Raji (cell line): ENCODE data around the gene RPUSD1.

ENCODE experiments used
- POLR2A ChIP-seq: IDR thresholded peaks from 2 replicates; pipeline ENCODE4 v1.6.1; 2011; ENCODE audit warnings: low read depth, low read length, control low read depth; ENCODE audit not compliant: insufficient read depth

Gene RPUSD1

DNA sequence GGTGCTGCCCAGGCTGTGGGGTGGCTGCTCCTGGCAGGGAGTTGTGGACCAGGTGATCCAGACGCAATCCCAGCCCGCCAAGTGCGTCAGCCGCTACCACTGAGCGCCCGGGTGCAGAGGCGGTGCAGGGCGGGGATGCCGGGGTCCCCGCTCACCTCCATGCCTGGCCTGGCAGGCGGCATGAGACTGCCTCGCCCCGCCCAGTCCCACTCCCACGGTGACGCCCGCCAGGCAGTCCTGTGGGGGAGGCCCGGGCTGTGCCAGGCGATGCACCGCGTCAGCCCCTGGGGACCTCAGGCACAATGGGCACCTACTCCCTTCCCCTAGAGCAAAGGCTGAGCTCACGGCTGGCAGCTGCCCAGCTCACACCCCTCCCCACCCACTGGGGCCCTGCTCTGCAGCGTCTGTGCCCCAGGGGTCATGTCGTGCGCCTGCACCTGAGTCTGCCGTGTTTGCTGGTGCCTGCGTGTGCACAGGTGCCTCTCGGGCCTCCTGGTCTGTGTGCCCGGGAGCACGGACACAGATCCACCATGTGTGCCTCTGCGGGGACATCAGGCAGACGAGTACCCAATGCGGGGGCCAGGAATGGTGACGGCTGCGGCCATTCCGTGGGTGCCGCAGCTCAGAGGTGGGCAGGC, 5.3 kb downstream of the RPUSD1 start:
- 0 out of 2 replicates have a peak, but pooled peaks have one; percentile 5 for TF ChIP-seq POLR2A

DNA sequence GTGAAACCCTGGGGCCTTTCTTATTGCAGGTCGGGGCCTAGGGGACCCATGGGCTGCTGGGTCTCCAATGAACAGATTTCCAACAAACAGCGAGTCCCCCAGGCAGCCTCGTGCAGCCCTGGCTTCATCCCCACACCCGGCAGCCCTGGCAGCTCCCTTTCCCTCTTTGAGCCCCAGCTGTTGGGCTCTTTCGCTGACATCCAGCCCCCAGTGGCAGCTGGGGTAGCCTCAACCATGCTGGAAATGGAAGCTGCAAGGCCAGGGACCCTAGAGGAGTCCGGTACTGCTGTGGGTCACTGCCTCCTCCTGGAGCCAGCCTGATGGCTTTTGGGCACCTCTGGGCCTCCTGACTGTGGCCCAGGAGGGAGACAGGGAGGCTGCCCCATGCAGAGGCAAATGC, 5.9 kb downstream of the RPUSD1 start:
- TF ChIP-seq POLR2A, result no peak

DNA sequence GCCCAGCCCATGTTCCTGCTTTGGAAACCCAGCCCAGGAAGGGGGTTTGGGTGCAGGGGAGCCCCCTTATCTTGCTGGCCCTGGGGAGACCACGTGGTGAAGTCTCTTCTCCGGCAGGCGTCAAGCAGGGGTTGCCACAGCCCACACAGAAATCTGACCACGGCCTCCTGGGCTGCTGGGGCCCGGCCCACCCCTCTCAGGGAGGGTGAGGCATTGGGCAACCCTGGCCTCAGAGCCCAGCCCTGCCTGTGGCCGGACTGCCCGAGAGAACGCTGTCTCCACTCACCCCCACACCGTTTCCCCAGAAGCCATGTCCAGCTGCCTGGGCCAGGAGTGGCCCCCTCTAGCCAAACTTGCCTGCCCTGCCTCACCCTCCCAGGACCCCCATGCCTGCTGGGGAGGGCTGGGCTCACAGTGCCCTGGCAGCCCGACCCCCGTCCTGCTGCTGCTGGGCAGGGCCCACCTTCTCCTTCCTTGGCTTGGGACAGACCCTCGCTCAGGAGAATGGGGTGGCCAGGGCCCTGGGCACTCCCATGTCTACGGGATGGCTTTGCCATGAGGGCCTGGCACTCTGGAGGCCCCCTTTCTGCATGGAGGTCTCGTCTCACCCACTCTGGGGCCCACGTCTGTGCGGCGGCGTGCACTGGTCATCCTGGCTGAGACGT, 6.7 kb downstream of the RPUSD1 start:
- TF ChIP-seq POLR2A, result no peak

DNA sequence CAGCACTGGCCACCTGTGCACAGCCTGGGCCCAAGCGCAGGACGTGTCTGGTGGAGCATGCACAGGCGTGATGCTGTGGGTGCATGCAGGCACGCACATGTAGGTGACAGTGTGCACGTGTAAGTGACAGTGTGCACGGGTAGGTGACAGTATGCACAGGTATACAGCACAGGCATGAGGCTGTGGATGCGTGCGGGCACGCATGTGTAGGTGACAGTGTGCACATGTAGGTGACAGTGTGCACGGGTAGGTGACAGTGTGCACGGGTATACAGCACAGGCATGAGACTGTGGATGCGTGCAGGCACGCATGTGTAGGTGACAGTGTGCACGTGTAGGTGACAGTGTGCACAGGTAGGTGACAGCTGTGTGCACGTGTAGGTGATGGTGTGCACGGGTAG, 7.9 kb downstream of the RPUSD1 start:
- no peak for TF ChIP-seq POLR2A

DNA sequence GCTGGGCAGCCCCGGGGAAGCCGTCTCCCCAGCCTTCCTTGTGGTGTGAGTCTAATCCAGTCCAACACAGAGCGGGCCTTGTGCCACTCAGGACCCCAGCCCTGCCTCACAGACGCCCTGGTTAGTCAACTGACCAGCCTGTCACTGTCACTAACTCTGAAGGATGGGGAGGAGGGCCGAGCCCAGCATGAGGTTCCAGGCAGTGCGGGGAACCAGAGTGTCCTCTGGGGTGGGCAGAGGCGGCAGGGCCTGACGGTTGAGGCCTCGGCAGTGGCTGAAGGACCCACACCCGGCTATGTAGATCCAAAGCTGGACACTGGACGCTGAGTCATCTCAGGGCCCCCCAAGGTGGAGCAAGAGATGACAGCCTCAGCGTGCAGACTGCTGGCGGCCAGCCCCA, 8.6 kb downstream of the RPUSD1 start:
- TF ChIP-seq POLR2A, result no peak

DNA sequence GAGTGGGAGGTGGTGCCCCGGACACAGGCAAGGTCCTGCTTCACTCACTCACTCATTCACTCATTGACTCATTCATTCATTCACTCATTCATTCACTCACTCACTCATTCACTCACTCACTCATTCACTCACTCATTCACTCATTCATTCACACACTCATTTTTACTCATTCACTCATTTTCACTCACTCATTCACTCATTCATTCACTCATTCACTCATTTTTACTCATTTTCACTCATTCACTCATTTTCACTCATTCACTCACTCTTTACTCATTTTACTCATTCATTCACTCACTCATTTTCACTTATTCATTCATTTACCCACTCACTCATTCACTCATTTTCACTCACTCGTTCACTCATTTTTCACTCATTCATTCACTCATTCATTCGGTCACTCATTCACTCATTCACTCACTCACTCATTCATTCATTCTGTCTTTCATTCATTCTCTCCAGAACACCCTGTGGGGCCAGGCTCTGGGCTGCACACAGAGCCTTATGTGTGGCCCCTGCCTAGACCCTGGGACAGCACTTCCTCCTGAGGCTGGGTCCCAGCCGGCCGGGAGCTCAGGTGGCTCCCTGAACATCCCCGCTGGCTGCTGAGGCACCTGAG, 9.2 kb downstream of the RPUSD1 start:
- no peak for TF ChIP-seq POLR2A

DNA sequence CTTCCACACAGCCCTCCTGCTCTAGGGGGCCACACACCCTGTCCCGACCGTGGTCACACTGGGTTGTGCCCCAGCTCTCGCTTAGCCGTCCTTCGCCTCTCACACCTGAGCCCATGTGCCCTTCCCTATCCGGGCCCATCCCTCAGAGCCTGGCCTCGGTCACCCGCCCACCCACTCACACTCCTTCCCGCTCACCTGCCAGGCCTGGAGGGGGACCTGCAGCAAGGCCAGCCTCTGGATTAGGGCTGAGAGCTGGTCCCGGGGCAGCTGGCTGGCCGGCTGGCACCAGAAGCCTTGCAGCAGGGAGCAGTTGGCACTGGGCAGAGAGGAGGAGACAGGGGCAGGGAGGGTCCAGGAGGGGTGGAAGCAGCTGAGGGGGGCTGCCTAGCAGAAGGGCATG, 9.7 kb downstream of the RPUSD1 start:
- no peak for TF ChIP-seq POLR2A

DNA sequence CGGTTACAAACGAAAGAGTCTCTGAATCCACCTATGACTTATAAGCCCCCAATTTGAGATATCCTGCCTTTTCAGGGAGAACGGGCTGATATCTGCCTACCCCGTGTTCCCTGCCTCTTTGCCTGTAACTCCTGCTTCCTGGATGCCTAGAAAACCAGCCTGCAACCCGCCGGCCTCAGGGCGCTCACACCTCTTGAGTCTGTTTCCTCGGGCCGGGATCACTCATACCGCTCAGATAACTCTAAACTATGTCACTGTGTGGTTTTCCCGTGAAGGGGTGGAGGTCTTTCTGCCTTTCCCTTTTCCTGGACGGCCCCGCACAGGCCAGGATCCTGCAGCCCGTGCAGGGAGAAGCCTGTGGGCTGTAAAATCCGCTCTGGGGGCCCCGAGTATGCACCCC, 10.4 kb downstream of the RPUSD1 start:
- no peak for TF ChIP-seq POLR2A

DNA sequence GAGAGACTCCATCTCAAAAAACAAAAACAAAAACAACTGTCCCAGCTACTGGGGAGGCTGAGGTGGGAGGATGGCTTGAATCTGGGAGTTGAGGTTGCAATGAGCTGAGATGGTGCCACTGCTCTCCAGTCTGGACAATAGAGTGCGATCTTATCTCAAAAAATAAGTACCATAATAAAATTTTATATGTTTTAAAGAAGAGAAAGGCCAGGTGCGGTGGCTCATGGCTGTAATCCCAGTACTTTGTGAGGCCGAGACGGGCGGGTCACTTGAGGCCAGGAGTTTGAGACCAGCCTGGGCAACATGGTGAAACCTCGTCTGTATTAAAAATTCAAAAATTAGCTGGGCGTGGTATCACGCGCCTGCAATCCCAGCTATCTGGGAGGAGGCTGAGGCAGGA, 11.4 kb downstream of the RPUSD1 start:
- TF ChIP-seq POLR2A, result no peak

DNA sequence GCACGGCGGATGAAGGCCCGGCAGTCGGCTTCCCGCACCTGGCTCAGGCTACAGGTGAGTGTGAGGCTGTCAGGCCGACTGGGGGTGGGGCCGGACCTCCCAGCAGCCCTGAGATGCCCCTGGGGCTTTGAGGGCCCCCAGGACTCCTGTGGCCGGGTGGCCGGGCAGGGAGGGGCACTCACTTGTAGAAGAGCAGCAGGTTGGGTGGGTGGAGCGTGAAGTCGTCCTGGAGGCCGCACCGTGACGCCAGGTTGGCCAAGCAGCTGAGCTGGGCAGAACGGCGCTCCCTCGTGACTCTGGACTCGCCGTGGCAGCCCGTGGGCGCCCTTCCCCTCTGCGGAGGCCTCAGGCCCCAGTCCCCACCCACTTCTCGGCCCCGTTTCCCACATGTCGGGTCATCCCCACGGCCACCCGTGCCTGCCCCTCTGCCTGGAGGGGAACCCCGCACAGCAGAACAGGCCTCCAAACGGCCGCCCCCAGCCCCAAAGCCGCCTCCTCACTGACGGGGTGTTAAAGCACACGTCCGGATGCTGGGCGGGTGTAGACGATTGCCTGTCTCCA, 12.9 kb downstream of the RPUSD1 start:
- TF ChIP-seq POLR2A, result no peak

DNA sequence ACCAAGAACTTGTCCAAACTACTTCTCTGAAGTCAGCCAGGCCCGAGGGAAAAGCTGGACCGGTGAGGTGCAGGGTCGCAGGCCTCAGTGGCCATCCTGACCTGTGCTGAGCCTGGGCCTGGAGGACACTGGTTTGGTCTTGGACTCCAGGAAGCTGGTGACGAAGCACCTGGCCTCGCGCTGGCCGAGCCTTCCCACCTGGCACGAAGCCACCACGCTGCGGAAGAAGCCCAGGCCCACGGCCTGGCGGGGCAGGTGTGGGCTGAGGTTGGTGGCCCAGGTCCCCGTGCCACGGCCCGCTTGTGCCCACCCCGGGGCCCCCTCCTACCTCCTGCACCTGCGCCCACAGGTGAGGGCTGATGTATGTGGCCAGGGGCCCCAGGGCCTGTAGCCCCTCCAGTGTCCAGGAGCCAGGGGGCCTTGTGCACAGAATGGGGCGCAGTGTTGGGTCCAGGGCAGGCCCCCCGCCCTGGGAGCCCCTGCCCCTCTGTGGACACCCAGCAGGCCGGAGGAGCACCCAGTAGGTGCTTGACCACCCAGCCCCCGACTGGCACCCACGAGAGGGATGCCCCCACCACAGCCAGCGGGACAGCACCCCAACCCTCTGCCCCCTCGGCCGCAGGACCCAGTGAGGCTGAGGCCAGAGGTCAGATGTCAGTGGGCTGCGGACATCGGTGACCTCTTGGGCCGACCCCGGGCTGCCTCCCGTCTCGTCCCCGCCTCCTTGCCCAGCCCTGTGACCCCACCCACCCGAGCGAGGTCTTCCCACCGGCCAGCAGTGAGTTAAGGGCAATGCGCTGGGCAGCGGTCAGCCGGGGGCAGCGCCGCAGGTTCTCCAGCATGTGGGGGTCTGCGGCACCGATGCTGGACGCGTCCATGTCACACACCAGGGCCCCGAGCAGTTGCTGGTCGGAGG, 13.8 kb downstream of the RPUSD1 start:
- no peak for TF ChIP-seq POLR2A

DNA sequence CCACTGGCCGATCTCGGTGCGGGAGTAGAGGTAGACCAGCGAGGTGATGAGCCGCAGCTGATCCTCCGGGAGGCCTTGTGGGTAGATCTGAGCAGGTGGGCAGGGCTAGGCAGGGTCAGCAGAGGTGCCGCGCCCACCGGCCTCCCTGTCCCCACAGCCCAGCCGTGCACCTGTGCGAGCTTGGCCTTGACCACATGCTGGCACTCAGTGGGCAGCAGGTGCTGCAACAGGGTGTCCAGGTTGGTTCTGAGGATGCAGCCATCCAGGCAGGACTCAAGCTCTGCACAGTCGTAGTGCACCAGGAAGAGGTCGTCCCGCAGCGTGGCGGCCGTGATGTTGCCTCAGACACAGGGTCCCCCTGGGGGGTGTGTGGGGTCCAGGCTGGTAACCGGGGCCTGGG, 15.2 kb downstream of the RPUSD1 start:
- TF ChIP-seq POLR2A, result no peak

DNA sequence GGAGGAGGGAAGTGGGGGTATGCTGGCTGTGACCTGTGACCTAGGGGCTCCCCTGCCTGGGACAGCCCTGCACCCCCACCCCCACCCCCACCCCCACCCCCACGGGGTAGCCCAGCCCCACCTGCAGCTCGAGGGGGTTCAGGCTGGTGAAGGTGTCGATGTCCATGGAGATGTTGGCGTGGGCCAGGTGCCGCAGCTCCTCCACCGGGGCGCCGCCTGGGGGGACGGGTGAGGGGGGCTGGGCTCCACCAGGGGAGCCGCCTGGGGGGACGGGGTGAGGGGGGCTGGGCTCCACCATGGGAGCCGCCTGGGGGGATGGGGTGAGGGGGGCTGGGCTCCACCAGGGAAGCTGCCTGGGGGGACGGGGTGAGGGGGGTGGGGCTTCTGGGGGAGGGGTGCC, 17.8 kb downstream of the RPUSD1 start:
- TF ChIP-seq POLR2A, result no peak

DNA sequence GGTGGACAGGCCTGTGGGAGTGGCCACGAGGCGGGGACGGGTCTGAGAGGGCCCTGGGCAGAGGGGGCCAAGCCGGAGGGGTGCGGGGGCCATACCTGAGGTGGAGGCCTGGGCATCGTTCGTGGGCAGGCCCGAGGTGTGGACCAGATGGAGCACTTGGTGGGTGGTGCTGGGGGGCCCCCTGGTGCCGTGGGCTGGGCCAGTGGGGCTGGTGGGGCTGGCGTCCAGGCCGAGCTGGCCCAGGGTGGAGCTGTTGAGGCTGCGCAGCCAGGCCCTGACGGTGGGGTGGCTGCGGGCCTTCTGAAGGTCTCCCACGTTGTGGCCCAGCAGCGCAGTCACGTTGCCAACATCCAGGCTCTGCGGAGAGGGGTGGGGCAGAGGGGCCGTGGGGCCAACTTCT, 18.2 kb downstream of the RPUSD1 start:
- no peak for TF ChIP-seq POLR2A

DNA sequence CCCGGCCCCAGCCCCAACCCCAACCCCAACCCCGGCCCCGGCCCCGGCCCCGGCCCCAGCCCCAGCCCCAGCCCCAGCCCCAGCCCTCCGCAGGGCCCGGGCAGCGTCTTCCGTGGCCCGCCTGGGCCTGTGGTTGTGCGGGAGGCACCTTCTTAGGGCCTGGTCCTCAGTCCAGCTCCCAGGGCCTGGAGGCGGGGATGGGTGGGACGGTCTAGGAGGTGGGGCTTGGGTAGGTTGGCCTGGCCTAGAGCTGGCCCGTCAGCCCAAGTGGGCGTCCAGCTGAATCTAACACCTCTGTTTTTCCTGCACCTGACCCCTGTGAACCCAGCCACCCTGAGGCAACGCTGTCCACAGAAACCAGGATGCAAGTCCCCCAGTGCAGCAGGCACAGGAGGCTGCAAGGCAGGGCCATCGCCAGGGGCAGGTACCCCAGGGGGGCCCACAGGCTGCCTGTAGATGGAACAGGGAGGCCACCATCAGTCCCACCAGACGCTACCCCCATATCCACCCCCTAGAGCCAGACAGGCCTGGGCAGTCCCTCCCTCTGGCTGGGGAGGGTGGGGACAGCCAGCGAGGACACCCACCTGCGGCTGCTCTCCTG, 18.9 kb downstream of the RPUSD1 start:
- TF ChIP-seq POLR2A, result no peak

DNA sequence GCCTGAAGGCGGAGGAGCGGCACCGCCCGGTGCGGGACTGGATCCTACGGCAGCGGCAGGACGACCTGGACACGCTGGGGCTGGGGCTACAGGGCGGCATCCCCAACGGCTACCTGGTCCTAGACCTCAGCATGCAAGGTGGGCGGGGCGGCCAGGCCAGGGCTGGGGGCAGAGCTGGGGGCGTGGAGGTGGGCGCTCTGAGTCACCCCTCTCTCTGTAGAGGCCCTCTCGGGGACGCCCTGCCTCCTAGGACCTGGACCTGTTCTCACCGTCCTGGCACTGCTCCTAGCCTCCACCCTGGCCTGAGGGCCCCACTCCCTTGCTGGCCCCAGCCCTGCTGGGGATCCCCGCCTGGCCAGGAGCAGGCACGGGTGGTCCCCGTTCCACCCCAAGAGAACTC, 19.8 kb downstream of the RPUSD1 start:
- no peak for TF ChIP-seq POLR2A
